Measurements from ENCODE around the gene SEPTIN7. TPM values are rescaled to one million over a fixed set of nuclear protein-coding genes. Genes with fewer than 3 reads are reported as not detected.
"Not testable (repeated sequence)": the region's sequence is repeated elsewhere in the genome, so short reads cannot be mapped to it uniquely, and the experiment has no call there.

Gene SEPTIN7
- total RNA-seq, result 100 to 1,000 TPM; 283 to 287 TPM
- long read RNA-seq, donor 1, full-length matches to known transcripts, result 61 of 90 reads
- long read RNA-seq, donor 1, partial matches to known transcripts, result 17 of 90 reads
- long read RNA-seq, donor 1, other reads (novel, unspliced or antisense), result 12 of 90 reads
- long read RNA-seq, donor 2, full-length matches to known transcripts, result 134 of 222 reads
- long read RNA-seq, donor 2, partial matches to known transcripts, result 53 of 222 reads
- long read RNA-seq, donor 2, other reads (novel, unspliced or antisense), result 35 of 222 reads

GRCh38 chr7:35800718-35801391 lies at the start of gene SEPTIN7:
Gene SEPTIN7 (plus strand): TSS chr7:35801057. CDS start chr7:35801210, 153 bp downstream.
- DNase-seq (ENCODE audit: low spot score), result peak; percentile 100
- intact Hi-C loops (cut with DNase I), result loop anchor here in 1 of 2 donors (10.0 kb wide), 1 partner anchor 86 kb away; no protein-coding TSS in a partner anchor

- intact Hi-C loops (cut with DNase I), result loop anchor here in 1 of 2 donors (10.0 kb wide), 1 partner anchor 1438 kb away; no protein-coding TSS in a partner anchor
- DNase-seq (ENCODE audit: low spot score), result no peak
Measured at GRCh38 chr7:35752742-35753141, 48.1 kb upstream of the SEPTIN7 start.

- no peak for DNase-seq (ENCODE audit: low spot score)
- intact Hi-C loops (cut with DNase I), result loop anchor here in 1 of 2 donors (10.0 kb wide), 1 partner anchor 1439 kb away; no protein-coding TSS in a partner anchor
Measured at GRCh38 chr7:35753761-35754603, 46.9 kb upstream of the SEPTIN7 start.

DNA sequence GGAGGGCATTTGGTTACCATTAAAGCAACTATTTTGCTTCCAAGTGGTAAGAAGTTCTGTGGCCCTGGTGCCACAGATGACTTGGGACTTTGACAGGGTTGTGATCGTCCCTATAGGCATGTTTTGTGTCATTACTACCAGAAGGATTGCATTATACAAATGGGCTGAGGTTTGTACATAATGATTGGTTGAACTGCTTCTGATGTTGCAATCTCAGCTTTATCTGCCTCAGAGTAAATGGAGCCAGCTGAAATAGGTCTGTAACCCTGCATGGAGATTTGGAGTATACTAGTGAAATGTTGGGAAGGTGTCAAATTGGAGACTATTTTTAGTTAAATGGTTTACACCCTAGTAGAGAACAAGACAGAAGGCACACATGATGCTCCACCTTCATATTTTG lies 46.1 kb upstream of the SEPTIN7 start:
- intact Hi-C loops (cut with DNase I), result loop anchor here in 1 of 2 donors (10.0 kb wide), 1 partner anchor 1440 kb away; no protein-coding TSS in a partner anchor
- DNase-seq (ENCODE audit: low spot score), result no peak

DNA sequence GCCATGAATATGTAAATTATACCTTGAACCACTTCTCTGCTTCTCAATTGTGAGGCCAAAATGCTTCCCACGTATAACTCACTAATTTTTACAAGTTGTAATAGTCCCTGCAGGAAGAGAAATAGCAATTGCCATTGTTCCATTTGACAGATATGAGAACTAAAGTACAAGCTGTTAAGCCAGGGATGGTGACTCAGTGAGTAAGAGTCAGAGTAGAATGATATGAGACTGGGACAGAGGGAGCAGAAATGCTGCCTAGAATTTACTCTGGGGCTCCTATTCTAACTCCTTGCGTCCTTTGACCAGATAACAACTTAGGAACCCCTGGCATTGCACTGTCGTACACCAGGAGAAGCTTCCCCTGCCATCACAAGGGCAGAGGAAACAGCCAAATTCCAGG lies 45.1 kb upstream of the SEPTIN7 start:
- intact Hi-C loops (cut with DNase I), result loop anchor here in 1 of 2 donors (10.0 kb wide), 1 partner anchor 1441 kb away; no protein-coding TSS in a partner anchor
- no peak for DNase-seq (ENCODE audit: low spot score)

DNA sequence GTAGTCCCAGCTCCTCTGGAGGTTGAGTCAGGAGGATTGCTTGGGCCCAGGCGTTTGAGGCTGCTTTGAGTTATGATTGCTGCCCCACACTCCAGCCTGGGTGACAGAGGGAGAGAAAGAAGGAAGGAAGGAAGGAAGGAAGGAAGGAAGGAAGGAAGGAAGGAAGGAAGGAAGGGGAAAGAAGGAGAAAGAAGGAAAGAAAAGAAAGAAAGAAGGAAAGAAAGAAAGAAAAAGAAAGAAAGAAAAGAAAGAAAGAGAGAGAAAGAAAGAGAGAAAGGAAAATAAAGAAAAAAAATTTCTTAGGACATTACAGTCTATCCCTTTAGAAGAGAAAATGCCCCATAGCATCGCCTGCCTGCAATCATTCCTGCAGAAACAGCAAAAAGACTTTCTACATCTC lies 44.4 kb upstream of the SEPTIN7 start:
- intact Hi-C loops (cut with DNase I), result loop anchor here in 1 of 2 donors (10.0 kb wide), 1 partner anchor 1442 kb away; no protein-coding TSS in a partner anchor
- DNase-seq (ENCODE audit: low spot score), result not testable (repeated sequence)

DNA sequence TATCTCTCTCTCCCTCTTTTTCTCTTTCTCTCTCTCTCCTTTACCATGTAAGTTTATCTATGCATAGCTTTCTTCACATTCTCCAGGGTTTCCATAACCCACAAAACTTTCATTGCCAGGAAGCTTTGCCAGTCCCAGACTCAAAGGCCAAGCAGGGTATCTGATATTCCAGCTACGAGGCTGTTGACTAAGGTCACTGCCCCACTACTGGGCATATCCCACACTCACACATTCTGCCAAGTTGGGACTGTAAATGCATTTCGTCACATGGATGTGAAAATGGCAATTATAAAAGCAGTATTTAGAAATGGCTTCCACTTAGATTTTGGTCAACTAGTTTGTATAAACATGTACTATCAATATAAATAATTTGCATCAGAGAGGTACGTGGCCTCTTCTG lies 43.3 kb upstream of the SEPTIN7 start:
- DNase-seq (ENCODE audit: low spot score), result no peak
- intact Hi-C loops (cut with DNase I), result loop anchor here in 1 of 2 donors (10.0 kb wide), 1 partner anchor 1443 kb away; no protein-coding TSS in a partner anchor

DNA sequence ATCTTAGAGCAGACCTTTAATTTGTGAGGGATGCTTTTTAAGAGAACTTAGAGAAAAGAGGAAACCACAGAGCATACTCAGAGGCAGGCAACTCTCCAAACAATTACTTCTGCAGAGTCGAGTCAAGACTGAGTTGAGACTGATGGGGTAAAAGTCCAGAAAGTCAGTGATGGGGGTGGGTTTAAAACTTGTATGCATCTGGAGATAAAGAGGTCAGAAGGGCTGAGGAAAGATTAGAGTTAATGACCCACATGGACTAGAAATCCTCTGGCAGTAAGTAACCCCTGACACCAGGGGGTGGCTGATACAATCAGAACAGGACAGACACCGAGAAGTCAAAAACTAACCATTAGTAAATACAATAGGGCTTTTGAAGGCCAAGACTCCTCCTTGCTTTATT lies 42.4 kb upstream of the SEPTIN7 start:
- no peak for DNase-seq (ENCODE audit: low spot score)
- intact Hi-C loops (cut with DNase I), result loop anchor here in 1 of 2 donors (10.0 kb wide), 1 partner anchor 1444 kb away; no protein-coding TSS in a partner anchor

DNA sequence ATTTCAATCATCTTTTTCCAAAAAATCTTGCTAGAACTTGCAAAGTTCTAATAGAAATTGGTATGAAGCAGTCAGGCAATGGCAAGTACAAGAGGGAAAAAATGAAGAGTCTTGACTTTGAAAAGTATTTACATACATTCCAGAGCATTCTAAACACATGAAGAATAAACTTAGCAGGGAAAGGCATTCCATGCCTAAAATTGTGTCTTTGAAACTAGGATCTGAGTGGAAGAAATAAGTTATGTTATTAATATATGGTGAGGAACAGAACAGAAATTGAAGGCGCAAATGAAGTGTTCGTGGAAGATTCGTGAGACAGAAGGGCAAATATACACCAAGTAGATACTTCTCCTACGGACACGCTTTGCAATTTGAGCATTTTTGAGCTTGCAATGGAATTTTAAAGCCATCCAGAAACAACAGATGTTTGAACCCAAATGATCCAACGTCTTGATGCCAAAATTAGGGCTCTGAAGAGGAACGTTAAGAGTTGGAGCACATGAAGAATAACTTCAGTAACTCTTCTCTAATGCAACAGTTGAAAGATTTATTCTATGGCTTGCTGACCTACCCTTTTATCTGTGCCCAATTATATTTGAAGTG lies 40.6 kb upstream of the SEPTIN7 start:
- intact Hi-C loops (cut with DNase I), result no loop called here
- DNase-seq (ENCODE audit: low spot score), result no peak

GRCh38 chr7:35761871-35762677 lies 38.8 kb upstream of the SEPTIN7 start:
- intact Hi-C loops (cut with DNase I), result no loop called here

DNA sequence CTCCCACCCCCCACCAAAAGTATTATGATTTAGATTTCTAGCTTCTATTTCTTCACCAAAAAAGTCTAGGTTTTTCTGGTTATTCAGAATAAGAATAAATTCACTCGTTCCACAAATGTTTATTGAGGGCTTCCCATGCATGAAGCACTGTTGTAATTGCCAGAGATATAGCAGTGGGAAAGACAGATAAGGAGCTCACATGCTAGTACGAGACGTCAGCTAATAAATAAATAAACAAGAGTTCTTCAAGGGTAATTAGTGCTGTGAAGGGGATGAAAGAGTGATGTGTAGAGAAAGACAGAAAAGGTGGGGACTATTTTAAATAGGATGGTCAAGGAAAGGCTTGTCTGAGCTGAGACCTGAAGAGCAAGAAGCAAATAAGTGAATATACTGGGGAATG lies 38.1 kb upstream of the SEPTIN7 start:
- DNase-seq (ENCODE audit: low spot score), result no peak
- intact Hi-C loops (cut with DNase I), result no loop called here

More at GRCh38 chr7:35761871-35762677, 38.8 kb upstream of the SEPTIN7 start:
- no peak for DNase-seq (ENCODE audit: low spot score)

- intact Hi-C loops (cut with DNase I), result no loop called here
- DNase-seq (ENCODE audit: low spot score), result no peak
Measured at GRCh38 chr7:35768346-35768745, 32.5 kb upstream of the SEPTIN7 start.

- no peak for DNase-seq (ENCODE audit: low spot score)
- intact Hi-C loops (cut with DNase I), result no loop called here
Measured at GRCh38 chr7:35771776-35772175, 29.1 kb upstream of the SEPTIN7 start.

DNA sequence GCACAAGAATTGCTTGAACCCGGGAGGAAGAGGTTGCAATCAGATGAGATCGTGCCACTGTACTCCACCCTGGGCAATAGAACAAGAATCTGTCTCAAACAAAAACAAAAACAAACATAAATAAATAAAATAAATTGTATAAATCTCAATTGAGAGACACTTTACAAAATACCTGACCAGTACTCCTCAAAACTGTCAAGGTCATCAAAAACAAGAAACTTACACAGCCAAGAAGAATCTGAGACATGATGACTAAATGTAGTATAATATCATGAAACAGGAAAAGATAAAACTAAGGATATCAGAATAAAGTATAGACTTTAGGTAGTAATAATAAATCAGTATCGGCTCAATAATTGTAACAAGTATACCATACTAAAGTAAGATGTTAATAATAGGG lies 26.9 kb upstream of the SEPTIN7 start:
- intact Hi-C loops (cut with DNase I), result no loop called here
- DNase-seq (ENCODE audit: low spot score), result no peak

GRCh38 chr7:35776686-35777085 lies 24.2 kb upstream of the SEPTIN7 start:
- intact Hi-C loops (cut with DNase I), result no loop called here
- no peak for DNase-seq (ENCODE audit: low spot score)

DNA sequence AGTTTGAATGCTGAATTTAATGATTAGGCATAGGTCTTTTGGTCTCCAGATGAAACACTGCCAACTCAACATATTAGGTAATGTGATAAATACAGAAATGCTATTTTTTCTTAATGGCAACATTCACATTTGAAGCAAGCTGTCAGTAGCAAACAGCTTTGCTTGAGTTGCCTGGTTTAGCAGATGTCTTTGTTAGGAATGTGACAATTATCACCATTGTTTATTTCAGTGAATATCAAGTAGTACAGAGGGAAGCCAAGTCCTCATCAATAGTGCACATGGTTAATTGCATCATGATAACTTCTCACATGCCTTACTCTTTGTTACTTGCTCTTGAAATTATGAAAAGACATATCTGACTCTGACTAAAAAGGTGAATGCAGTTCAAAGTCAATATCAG lies 23.7 kb upstream of the SEPTIN7 start:
- intact Hi-C loops (cut with DNase I), result no loop called here
- no peak for DNase-seq (ENCODE audit: low spot score)

DNA sequence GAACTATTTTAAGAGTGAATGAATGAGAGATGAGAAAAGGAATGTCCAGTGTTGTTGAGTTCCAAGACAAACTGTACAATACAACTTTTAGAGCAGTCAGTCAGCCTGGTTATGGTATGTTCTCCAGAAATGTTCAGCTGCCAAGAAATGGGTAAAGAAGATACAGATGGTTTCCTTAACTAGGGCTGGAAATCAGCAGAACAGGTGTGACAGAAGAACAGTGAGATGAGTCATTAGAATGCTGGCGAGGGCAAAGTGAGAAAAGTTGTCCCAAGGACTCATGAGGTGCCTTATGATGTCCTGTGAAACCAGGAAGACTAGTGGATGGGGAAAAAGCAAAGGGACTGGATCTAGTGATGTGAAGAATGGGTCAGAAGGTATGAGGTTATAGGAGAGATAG lies 20.8 kb upstream of the SEPTIN7 start:
- intact Hi-C loops (cut with DNase I), result no loop called here
- DNase-seq (ENCODE audit: low spot score), result no peak

- intact Hi-C loops (cut with DNase I), result no loop called here
- DNase-seq (ENCODE audit: low spot score), result no peak
Measured at GRCh38 chr7:35781200-35781701, 19.6 kb upstream of the SEPTIN7 start.

All from posterior vena cava (tissue), 2 donors.